Measurements from ENCODE around the gene ETF1. TPM values are rescaled to one million over a fixed set of nuclear protein-coding genes. Genes with fewer than 3 reads are reported as not detected.

The ETF1 gene
- total RNA-seq, 1 donor from 2014 or later = 149 TPM

- Histone ChIP-seq H3K4me3 (ENCODE audit: low read depth, low read length) (peak overlapping the region; percentile 73), H3K36me3 (ENCODE audit: control insufficient read depth, insufficient read depth, low read length) (peaks cover 3% of the 10 kb centered on the region), H3K27me3 (ENCODE audit: control insufficient read depth, insufficient read depth, low read length) (no peaks in the 10 kb centered on the region)
- DNase-seq (ENCODE audit: low read depth) = no peak
- no peak for TF ChIP-seq CTCF (IDR thresholded peaks at IDR 0.05; ENCODE audit: insufficient read depth, low read length, poor library complexity, severe bottlenecking)
These were observed 74.7 kb downstream of the ETF1 start for GRCh38 chr5:138468133-138468965.

- no peak for TF ChIP-seq CTCF (IDR thresholded peaks at IDR 0.05; ENCODE audit: insufficient read depth, low read length, poor library complexity, severe bottlenecking)
- Histone ChIP-seq H3K36me3 (ENCODE audit: control insufficient read depth, insufficient read depth, low read length) (peaks cover 3% of the 10 kb centered on the region), H3K27me3 (ENCODE audit: control insufficient read depth, insufficient read depth, low read length) (no peaks in the 10 kb centered on the region), H3K4me3 (ENCODE audit: low read depth, low read length) (peak overlapping the region; percentile 73)
- no peak for DNase-seq (ENCODE audit: low read depth)
These were observed 75.3 kb downstream of the ETF1 start for GRCh38 chr5:138467711-138468132.

- TF ChIP-seq CTCF (IDR thresholded peaks at IDR 0.05; ENCODE audit: insufficient read depth, low read length, poor library complexity, severe bottlenecking) = no peak
- no peaks in the 10 kb centered on the region for H3K27me3 ChIP-seq (ENCODE audit: control insufficient read depth, insufficient read depth, low read length)
- peak overlapping the region; percentile 73 for H3K4me3 ChIP-seq (ENCODE audit: low read depth, low read length)
- no peak for DNase-seq (ENCODE audit: low read depth)
- peaks cover 3% of the 10 kb centered on the region for H3K36me3 ChIP-seq (ENCODE audit: control insufficient read depth, insufficient read depth, low read length)
These were observed 75.9 kb downstream of the ETF1 start for GRCh38 chr5:138466900-138467710.

- Histone ChIP-seq H3K36me3 (ENCODE audit: control insufficient read depth, insufficient read depth, low read length) (peaks cover 3% of the 10 kb centered on the region), H3K4me3 (ENCODE audit: low read depth, low read length) (peak overlapping the region; percentile 73), H3K27me3 (ENCODE audit: control insufficient read depth, insufficient read depth, low read length) (no peaks in the 10 kb centered on the region)
- DNase-seq (ENCODE audit: low read depth) = no peak
- no peak for TF ChIP-seq CTCF (IDR thresholded peaks at IDR 0.05; ENCODE audit: insufficient read depth, low read length, poor library complexity, severe bottlenecking)
These were observed 76.7 kb downstream of the ETF1 start for GRCh38 chr5:138466125-138466899.

- peaks cover 3% of the 10 kb centered on the region for H3K36me3 ChIP-seq (ENCODE audit: control insufficient read depth, insufficient read depth, low read length)
- peak within 1 kb of the TSS; percentile 73 for H3K4me3 ChIP-seq (ENCODE audit: low read depth, low read length)
- no peaks in the 10 kb centered on the region for H3K27me3 ChIP-seq (ENCODE audit: control insufficient read depth, insufficient read depth, low read length)
- no peak for TF ChIP-seq CTCF (IDR thresholded peaks at IDR 0.05; ENCODE audit: insufficient read depth, low read length, poor library complexity, severe bottlenecking)
- DNase-seq (ENCODE audit: low read depth) = no peak
These were observed 77.5 kb downstream of the ETF1 start, which contains the start of gene EGR1 for GRCh38 chr5:138465261-138466124. EGR1 (plus strand) TSS chr5:138465479; CDS start chr5:138465762, 283 bp downstream.
